K562 (cell line): Measurements from ENCODE around the gene UCK1. TPM values are rescaled to one million over a fixed set of nuclear protein-coding genes. Genes with fewer than 3 reads are reported as not detected.

Experiments used
- ATAC-seq: fragments of 200-7000 bp; cut with Tn5 transposase; 3 replicates; pipeline ENCODE4 v1.9.1; 2020; ENCODE audit warnings: moderate library complexity
- BruUV-seq: library from RNA; stranded (reverse); fragments of 400-500 nt; replicated peaks from 2 replicates; lab custom pipeline; 2021; lab: Mats Ljungman, UMichigan
- CTCF ChIA-PET: fragments of 300-600 bp; formaldehyde crosslinking; extraction: SDS; loops from one replicate; lab custom pipeline; 2021; ENCODE audit warnings: low intra/inter-chr PET ratio; lab: Yijun Ruan, JAX
- POLR2A ChIA-PET: fragments of 300-600, 350-650 bp; sonication (Branson Sonifier 250); formaldehyde crosslinking; extraction: SDS; loops from one replicate; lab custom pipeline; 2021; ENCODE audit warnings: antibody characterized with exemption, inconsistent platforms; lab: Yijun Ruan, JAX
- DNase-seq, 4 experiments: peaks; one replicate each; pipeline versions ENCODE4 v3.0.0 to v3.0.0-alpha.2; 2011 to 2018; ENCODE audit warnings: low spot score in 3 of 4, mixed read lengths in 3 of 4; ENCODE audit errors: extremely low read depth in 1 of 4
- FAIRE-seq: peaks from 2 replicates; lab custom pipeline; 2011; peaks lifted over from hg19 to GRCh38; lab: Jason Lieb, UNC
- H2AFZ ChIP-seq: 2 replicates; pipeline ENCODE4 v1.6.0; 2011; ENCODE audit warnings: low read depth, low read length, control low read depth, inconsistent platforms
- H3K27ac ChIP-seq: fragments of 200-600 bp; 3 replicates; pipeline ENCODE4 v1.8.0; 2011; ENCODE audit warnings: low read depth, mild to moderate bottlenecking, control low read depth, inconsistent platforms, low read length, moderate library complexity, mixed read lengths; ENCODE audit errors: extremely low read depth
- H3K27me3 ChIP-seq, 2 experiments: fragments of 300-600 bp in 1 of 2; 2 replicates in 1 of 2; 3 replicates in 1 of 2; pipeline versions ENCODE4 v1.6.0 to v1.8.0; 2011; ENCODE audit warnings: inconsistent platforms in 2 of 2, low read length in 2 of 2, mild to moderate bottlenecking in 1 of 2, mixed read lengths in 1 of 2, moderate library complexity in 1 of 2; ENCODE audit not compliant: control insufficient read depth in 2 of 2, insufficient read depth in 2 of 2
- H3K36me3 ChIP-seq: fragments of 300-600 bp; 3 replicates; pipeline ENCODE4 v1.8.0; 2011; ENCODE audit warnings: mild to moderate bottlenecking, low read length, inconsistent platforms; ENCODE audit not compliant: control insufficient read depth, insufficient read depth
- H3K4me1 ChIP-seq, 2 experiments: fragments of 200-600 bp in 1 of 2; replicated peaks in 1 of 2; 2 replicates in 1 of 2; 3 replicates in 1 of 2; pipeline versions ENCODE4 v1.5.1 to v1.8.0; 2011; ENCODE audit warnings: inconsistent platforms in 2 of 2, low read length in 2 of 2, mild to moderate bottlenecking in 1 of 2, mixed read lengths in 1 of 2, moderate library complexity in 1 of 2; ENCODE audit not compliant: control insufficient read depth in 2 of 2, insufficient read depth in 2 of 2
- H3K4me2 ChIP-seq: 2 replicates; pipeline ENCODE4 v1.6.1; 2011; ENCODE audit warnings: low read length, control low read depth, inconsistent platforms, mixed read lengths; ENCODE audit not compliant: insufficient read depth
- H3K4me3 ChIP-seq: fragments of 200-600 bp; sonication (generic), shearing (Covaris generic); 2 replicates; pipeline ENCODE4 v1.5.1; 2016; ENCODE audit warnings: control low read depth, inconsistent platforms
- H3K79me2 ChIP-seq: fragments of 200-600 bp; 3 replicates; pipeline ENCODE4 v1.8.0; 2011; ENCODE audit warnings: low read length, inconsistent platforms; ENCODE audit not compliant: control insufficient read depth, insufficient read depth
- H3K9ac ChIP-seq, 2 experiments: 2 replicates each; pipeline versions ENCODE4 v1.6.0 to v1.6.1; 2011; ENCODE audit warnings: low read depth in 2 of 2, low read length in 2 of 2, control low read depth in 1 of 2, inconsistent platforms in 1 of 2, mild to moderate bottlenecking in 1 of 2, mixed read lengths in 1 of 2; ENCODE audit not compliant: insufficient read depth in 1 of 2
- H3K9me1 ChIP-seq: one replicate; pipeline ENCODE4 v1.6.0; 2011; ENCODE audit warnings: inconsistent platforms, mild to moderate bottlenecking, low read length, moderate library complexity; ENCODE audit not compliant: control insufficient read depth, insufficient read depth
- H3K9me3 ChIP-seq: replicated peaks from 2 replicates; pipeline ENCODE4 v1.5.1; 2011; ENCODE audit warnings: low read depth, low read length, inconsistent platforms; ENCODE audit not compliant: control insufficient read depth, insufficient read depth
- H4K20me1 ChIP-seq: replicated peaks from 2 replicates; pipeline ENCODE4 v1.6.1; 2011; ENCODE audit warnings: low read length, inconsistent platforms, mixed read lengths; ENCODE audit not compliant: control insufficient read depth, insufficient read depth
- EP400 ChIP-seq: fragments of 450-650 bp; IDR thresholded peaks from 2 replicates; pipeline ENCODE4 v1.6.1; 2017; ENCODE audit warnings: antibody characterized with exemption, mild to moderate bottlenecking, moderate library complexity
- FOXK2 ChIP-seq, 2 experiments: fragments of 450-650 bp; IDR thresholded peaks in 1 of 2; conservative IDR thresholded peaks in 1 of 2; 2 replicates each; pipeline ENCODE4 v1.6.1; 2016; ENCODE audit warnings: low read depth in 2 of 2, mild to moderate bottlenecking in 1 of 2
- KLF13 ChIP-seq: fragments of 450-650 bp; IDR thresholded peaks from 2 replicates; pipeline ENCODE4 v1.6.1; 2016; ENCODE audit warnings: missing genetic modification characterization, low read depth, mild to moderate bottlenecking, missing compliant biosample characterization, moderate library complexity, borderline replicate concordance
- POLR2H ChIP-seq: IDR thresholded peaks from 2 replicates; pipeline ENCODE4 v1.6.1; 2016; ENCODE audit warnings: missing genetic modification characterization, low read depth, mild to moderate bottlenecking, control low read depth, missing compliant biosample characterization, moderate library complexity
- RCOR1 ChIP-seq, 2 experiments: IDR thresholded peaks; 2 replicates each; pipeline ENCODE4 v1.6.1; 2012; ENCODE audit warnings: low read depth in 2 of 2, low read length in 2 of 2, borderline replicate concordance in 1 of 2, improper control_type of control experiment in 1 of 2
- TCFL5 ChIP-seq: fragments of 250-450 bp; sonication (Bioruptor Pico); conservative IDR thresholded peaks from 2 replicates; pipeline ENCODE4 v1.6.1; 2021; ENCODE audit warnings: mild to moderate bottlenecking, moderate library complexity, matching md5 sums
- WGBS: fragments of 100-300 bp; shearing (Covaris generic); methylation state at CpG from one replicate; pipeline ENCODE4 v1.1.6; 2016; ENCODE audit warnings: low coverage, mixed read lengths; ENCODE audit not compliant: insufficient coverage; ENCODE audit errors: missing lambda C conversion rate; 5-methylcytosine and 5-hydroxymethylcytosine counted together
- in situ Hi-C: fragments of 300-500 bp; cut with MboI; formaldehyde crosslinking; loops from 4 replicates; pipeline ENCODE4 v1.15.0; 2018; ENCODE audit warnings: inconsistent platforms, mixed read lengths
- intact Hi-C: fragments of 100-400 bp; cut with micrococcal nuclease; formaldehyde crosslinking; loops from 2 replicates; pipeline ENCODE4 v1.14.2; 2022
- polyA plus RNA-seq, 8 experiments: library from polyadenylated mRNA; depleted of rRNA in 4 of 8; stranded (reverse) in 5 of 8; unstranded in 3 of 8; fragments of >200 nt; fragmentation: Nextera tagmentation in 2 of 8; fragmentation: Illumina TruSeq in 1 of 8; extraction: Ambion mirVana in 2 of 8; extraction: Trizol in 1 of 8; gene quantifications; 2 replicates each; pipeline versions ENCODE4 v1.2.1 to v1.2.3, GENCODE V29; 2011 to 2014; ENCODE audit warnings: inconsistent platforms in 1 of 8, missing spikeins in 1 of 8
- total RNA-seq, 7 experiments: library from RNA; depleted of rRNA in 6 of 7; stranded (reverse); fragments of >200 nt in 6 of 7; fragmentation: Illumina TruSeq in 2 of 7; extraction: Trizol in 2 of 7; gene quantifications; 2 replicates each; pipeline versions ENCODE4 v1.2.1 to v1.2.3, GENCODE V29; 2011 to 2021; ENCODE audit warnings: low replicate concordance in 1 of 7
- TF ChIP-seq, protein P1 (sequence below): fragments of 450-650 bp; IDR thresholded peaks from 2 replicates; pipeline ENCODE4 v1.6.1; 2017; ENCODE audit warnings: mild to moderate bottlenecking, moderate library complexity
- TF ChIP-seq, protein P2 (sequence below), 2 experiments: IDR thresholded peaks; 2 replicates each; pipeline ENCODE4 v1.6.1; 2012; ENCODE audit warnings: improper control_type of control experiment in 2 of 2, low read depth in 2 of 2, low read length in 2 of 2, borderline replicate concordance in 1 of 2
- TF ChIP-seq, protein P3 (sequence below), 3 experiments: IDR thresholded peaks in 2 of 3; conservative IDR thresholded peaks in 1 of 3; 2 replicates each; pipeline ENCODE4 v1.5.1; 2011 to 2012; ENCODE audit warnings: low read length in 3 of 3, mild to moderate bottlenecking in 3 of 3, control low read depth in 2 of 3, improper control_type of control experiment in 1 of 3, inconsistent platforms in 1 of 3, low read depth in 1 of 3, mixed read lengths in 1 of 3, moderate library complexity in 1 of 3; ENCODE audit not compliant: insufficient read depth in 2 of 3
- TF ChIP-seq, protein P4 (sequence below): fragments of 450-650 bp; formaldehyde crosslinking; IDR thresholded peaks from 2 replicates; pipeline ENCODE4 v1.4.0; 2020; ENCODE audit warnings: mild to moderate bottlenecking, moderate library complexity

The UCK1 gene
- total and polyA plus RNA-seq, 9 of the 15 experiments (the other 6 are each of a cell fraction or from before 2014, with no cell fraction given): 0.27 to 27.5 (median 16.1) TPM

DNA sequence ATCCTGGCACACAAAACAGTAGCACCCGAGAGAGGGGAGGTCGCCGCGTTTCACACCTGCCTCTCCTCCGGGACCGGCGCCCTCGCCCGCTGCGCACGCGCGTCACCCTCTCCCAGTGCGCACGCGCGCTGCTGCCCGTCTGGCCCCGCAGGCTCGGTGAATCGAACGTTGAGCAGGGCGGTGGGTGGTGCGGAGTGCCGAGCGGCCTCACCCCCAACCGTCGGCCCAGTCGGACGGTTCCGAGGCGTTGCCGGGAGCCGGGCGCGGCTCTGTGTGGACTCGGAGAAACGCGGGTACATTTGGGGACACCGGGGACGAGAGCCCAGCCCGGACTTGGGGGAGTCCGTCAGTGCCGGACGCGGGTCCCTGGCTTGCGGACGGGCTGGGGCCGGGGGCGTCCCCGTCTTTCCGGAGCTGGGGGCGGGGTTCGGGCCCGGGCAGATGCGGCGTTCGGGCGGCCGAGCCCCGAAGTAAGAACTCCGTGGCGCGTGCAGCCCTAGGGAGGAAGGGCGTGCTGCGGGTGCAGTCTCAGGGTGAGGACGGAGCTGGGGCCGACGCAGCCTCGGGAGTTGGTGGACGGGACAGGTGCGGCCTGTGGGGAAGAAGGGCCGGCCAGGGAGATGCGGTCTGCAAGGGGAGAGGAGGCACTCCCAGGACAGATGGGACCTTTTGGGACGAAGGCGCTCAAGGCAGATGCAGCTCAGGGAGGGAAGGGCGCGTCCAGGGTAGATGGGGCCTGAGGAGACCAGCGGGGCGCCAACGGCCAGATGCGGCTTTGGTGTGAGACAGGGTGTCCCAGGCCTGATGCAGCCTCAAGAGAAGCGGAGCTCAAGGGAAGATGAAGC lies 28.1 kb downstream of the UCK1 start, which contains the start of gene POMT1:
TSS of gene POMT1 (plus strand) at position 138 of the 845 bp plus-strand sequence. CDS start 1,301 bp downstream, outside the sequence.
- no peaks in the 10 kb centered on the region for H3K9me3 ChIP-seq
- POLR2A ChIA-PET: interaction anchor here (0.6 to 1.3 kb wide), 7 partner anchors 9 to 453 kb away, joined by 3 to 4 read pairs (median 3); no protein-coding TSS in a partner anchor
- no peaks in the 10 kb centered on the region for H3K27me3 ChIP-seq
- ATAC-seq (peak; percentile 91), DNase-seq (peak; percentile 93 to 99 (median 98)), FAIRE-seq (peak; percentile 84)
- no peaks in the 10 kb centered on the region for H3K9me1 ChIP-seq
- H3K4me2 ChIP-seq: peak within 1 kb of the TSS; percentile 86
- intact Hi-C loops (loop anchor here (10.0 kb wide), 1 partner anchor 242 kb away; the partner anchor contains the start of gene RAPGEF1), in situ Hi-C loops (no loop called here)
- H3K79me2 ChIP-seq: peaks cover 10% of the 10 kb centered on the region
- peak within 1 kb of the TSS; percentile 70 to 95 for H3K9ac ChIP-seq
- peak within 1 kb of the TSS; percentile 62 for H3K27ac ChIP-seq
- CTCF ChIA-PET: interaction anchor here (0.9 kb wide), 1 partner anchor 237 kb away, joined by 4 read pairs; no protein-coding TSS in a partner anchor
- H3K4me3 ChIP-seq: peak within 1 kb of the TSS; percentile 89
- peaks cover 24% of the 10 kb centered on the region; the same call in 2 of the 3 replicates for H3K36me3 ChIP-seq
- peak within 1 kb of the TSS; percentile 94 for H2AFZ ChIP-seq
- BruUV-seq: TSS peak; percentile 28
- peaks cover 4 to 25% of the 10 kb centered on the region in 2 experiments; a peak in 4 of 5 replicates for H3K4me1 ChIP-seq
- WGBS: under 1% methylated on average over 48 of the region's 83 CpGs
- 0 out of 2 replicates have a peak, but pooled peaks cover 4% of the 10 kb centered on the region for H4K20me1 ChIP-seq
- no peak for TF ChIP-seq POLR2H
- TF ChIP-seq, protein P1, sequence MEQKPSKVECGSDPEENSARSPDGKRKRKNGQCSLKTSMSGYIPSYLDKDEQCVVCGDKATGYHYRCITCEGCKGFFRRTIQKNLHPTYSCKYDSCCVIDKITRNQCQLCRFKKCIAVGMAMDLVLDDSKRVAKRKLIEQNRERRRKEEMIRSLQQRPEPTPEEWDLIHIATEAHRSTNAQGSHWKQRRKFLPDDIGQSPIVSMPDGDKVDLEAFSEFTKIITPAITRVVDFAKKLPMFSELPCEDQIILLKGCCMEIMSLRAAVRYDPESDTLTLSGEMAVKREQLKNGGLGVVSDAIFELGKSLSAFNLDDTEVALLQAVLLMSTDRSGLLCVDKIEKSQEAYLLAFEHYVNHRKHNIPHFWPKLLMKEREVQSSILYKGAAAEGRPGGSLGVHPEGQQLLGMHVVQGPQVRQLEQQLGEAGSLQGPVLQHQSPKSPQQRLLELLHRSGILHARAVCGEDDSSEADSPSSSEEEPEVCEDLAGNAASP: no peak
- TF ChIP-seq FOXK2 (conservative IDR thresholded peaks at IDR 0.05 in 1 of 2, IDR thresholded peaks at IDR 0.05 in 1 of 2; ENCODE audit: low read depth in 2 of 2): 0 out of 4 replicates have a peak, but pooled peaks of 1 of the 2 experiments have one; percentile 17
- TF ChIP-seq, protein P2, sequence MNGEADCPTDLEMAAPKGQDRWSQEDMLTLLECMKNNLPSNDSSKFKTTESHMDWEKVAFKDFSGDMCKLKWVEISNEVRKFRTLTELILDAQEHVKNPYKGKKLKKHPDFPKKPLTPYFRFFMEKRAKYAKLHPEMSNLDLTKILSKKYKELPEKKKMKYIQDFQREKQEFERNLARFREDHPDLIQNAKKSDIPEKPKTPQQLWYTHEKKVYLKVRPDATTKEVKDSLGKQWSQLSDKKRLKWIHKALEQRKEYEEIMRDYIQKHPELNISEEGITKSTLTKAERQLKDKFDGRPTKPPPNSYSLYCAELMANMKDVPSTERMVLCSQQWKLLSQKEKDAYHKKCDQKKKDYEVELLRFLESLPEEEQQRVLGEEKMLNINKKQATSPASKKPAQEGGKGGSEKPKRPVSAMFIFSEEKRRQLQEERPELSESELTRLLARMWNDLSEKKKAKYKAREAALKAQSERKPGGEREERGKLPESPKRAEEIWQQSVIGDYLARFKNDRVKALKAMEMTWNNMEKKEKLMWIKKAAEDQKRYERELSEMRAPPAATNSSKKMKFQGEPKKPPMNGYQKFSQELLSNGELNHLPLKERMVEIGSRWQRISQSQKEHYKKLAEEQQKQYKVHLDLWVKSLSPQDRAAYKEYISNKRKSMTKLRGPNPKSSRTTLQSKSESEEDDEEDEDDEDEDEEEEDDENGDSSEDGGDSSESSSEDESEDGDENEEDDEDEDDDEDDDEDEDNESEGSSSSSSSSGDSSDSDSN (IDR thresholded peaks at IDR 0.05; ENCODE audit: borderline replicate concordance in 1 of 2, low read depth in 2 of 2, low read length in 2 of 2): no peak; a peak in 1 of 4 replicates
- TF ChIP-seq EP400: peak; percentile 73; the same call in 1 of the 2 replicates
- no peak for TF ChIP-seq TCFL5
- peak; percentile 73; the same call in 1 of the 2 replicates for TF ChIP-seq KLF13 (tag)
- TF ChIP-seq, protein P3, sequence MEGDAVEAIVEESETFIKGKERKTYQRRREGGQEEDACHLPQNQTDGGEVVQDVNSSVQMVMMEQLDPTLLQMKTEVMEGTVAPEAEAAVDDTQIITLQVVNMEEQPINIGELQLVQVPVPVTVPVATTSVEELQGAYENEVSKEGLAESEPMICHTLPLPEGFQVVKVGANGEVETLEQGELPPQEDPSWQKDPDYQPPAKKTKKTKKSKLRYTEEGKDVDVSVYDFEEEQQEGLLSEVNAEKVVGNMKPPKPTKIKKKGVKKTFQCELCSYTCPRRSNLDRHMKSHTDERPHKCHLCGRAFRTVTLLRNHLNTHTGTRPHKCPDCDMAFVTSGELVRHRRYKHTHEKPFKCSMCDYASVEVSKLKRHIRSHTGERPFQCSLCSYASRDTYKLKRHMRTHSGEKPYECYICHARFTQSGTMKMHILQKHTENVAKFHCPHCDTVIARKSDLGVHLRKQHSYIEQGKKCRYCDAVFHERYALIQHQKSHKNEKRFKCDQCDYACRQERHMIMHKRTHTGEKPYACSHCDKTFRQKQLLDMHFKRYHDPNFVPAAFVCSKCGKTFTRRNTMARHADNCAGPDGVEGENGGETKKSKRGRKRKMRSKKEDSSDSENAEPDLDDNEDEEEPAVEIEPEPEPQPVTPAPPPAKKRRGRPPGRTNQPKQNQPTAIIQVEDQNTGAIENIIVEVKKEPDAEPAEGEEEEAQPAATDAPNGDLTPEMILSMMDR (IDR thresholded peaks at IDR 0.05 in 2 of 3, conservative IDR thresholded peaks at IDR 0.05 in 1 of 3; ENCODE audit: insufficient read depth in 2 of 3, low read depth in 1 of 3, low read length in 3 of 3): 0 out of 6 replicates have a peak, but pooled peaks of 1 of the 3 experiments have one; percentile 0
- peak in 1 of 2 experiments; percentile 67; a peak in 1 of 4 replicates for TF ChIP-seq RCOR1 (IDR thresholded peaks at IDR 0.05; ENCODE audit: borderline replicate concordance in 1 of 2, low read depth in 2 of 2, low read length in 2 of 2)
- TF ChIP-seq, protein P4, sequence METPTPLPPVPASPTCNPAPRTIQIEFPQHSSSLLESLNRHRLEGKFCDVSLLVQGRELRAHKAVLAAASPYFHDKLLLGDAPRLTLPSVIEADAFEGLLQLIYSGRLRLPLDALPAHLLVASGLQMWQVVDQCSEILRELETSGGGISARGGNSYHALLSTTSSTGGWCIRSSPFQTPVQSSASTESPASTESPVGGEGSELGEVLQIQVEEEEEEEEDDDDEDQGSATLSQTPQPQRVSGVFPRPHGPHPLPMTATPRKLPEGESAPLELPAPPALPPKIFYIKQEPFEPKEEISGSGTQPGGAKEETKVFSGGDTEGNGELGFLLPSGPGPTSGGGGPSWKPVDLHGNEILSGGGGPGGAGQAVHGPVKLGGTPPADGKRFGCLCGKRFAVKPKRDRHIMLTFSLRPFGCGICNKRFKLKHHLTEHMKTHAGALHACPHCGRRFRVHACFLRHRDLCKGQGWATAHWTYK (CRISPR knock-in tag): peak; percentile 84; the same call in 1 of the 2 replicates
